Osteoblast (primary cell): Measurements from ENCODE around the gene SCGB1D2. TPM values are rescaled to one million over a fixed set of nuclear protein-coding genes. Genes with fewer than 3 reads are reported as not detected.

Source experiments
- DNase-seq: peaks from one replicate; pipeline ENCODE4 v3.0.0; 2011; ENCODE audit warnings: low spot score, mixed read lengths; ENCODE audit not compliant: insufficient read length; ENCODE audit errors: missing footprints
- H2AFZ ChIP-seq: 2 replicates; pipeline ENCODE4 v1.6.0; 2011; ENCODE audit warnings: mild to moderate bottlenecking, low read length
- H3K27ac ChIP-seq: 2 replicates; pipeline ENCODE4 v1.5.1; 2011; ENCODE audit warnings: mild to moderate bottlenecking, low read depth, low read length, moderate library complexity
- H3K27me3 ChIP-seq: 2 replicates; pipeline ENCODE4 v1.6.0; 2012; ENCODE audit warnings: mild to moderate bottlenecking, control low read depth, inconsistent platforms, low read length, moderate library complexity; ENCODE audit not compliant: insufficient read depth
- H3K36me3 ChIP-seq: 2 replicates; pipeline ENCODE4 v1.5.1; 2011; ENCODE audit warnings: mild to moderate bottlenecking, low read length, control low read depth, moderate library complexity; ENCODE audit not compliant: insufficient read depth
- H3K4me1 ChIP-seq: 2 replicates; pipeline ENCODE4 v1.5.1; 2011; ENCODE audit warnings: mild to moderate bottlenecking, low read length, control low read depth, moderate library complexity; ENCODE audit not compliant: insufficient read depth
- H3K4me2 ChIP-seq: 2 replicates; pipeline ENCODE4 v1.6.0; 2011; ENCODE audit warnings: mild to moderate bottlenecking, low read length; ENCODE audit not compliant: insufficient read depth
- H3K4me3 ChIP-seq: fragments of 200-600 bp; sonication (generic); 3 replicates; pipeline ENCODE4 v1.5.1; 2012; ENCODE audit warnings: mild to moderate bottlenecking, low read length, inconsistent platforms; ENCODE audit not compliant: insufficient read depth
- H3K79me2 ChIP-seq: 2 replicates; pipeline ENCODE4 v1.6.0; 2012; ENCODE audit warnings: mild to moderate bottlenecking, low read length, control low read depth, inconsistent platforms; ENCODE audit not compliant: insufficient read depth
- H3K9me3 ChIP-seq: 2 replicates; pipeline ENCODE4 v1.5.1; 2011; ENCODE audit warnings: low read depth, low read length, control low read depth
- H4K20me1 ChIP-seq: 2 replicates; pipeline ENCODE4 v1.6.0; 2012; ENCODE audit warnings: mild to moderate bottlenecking, low read length, control low read depth; ENCODE audit not compliant: insufficient read depth
- CTCF ChIP-seq: IDR thresholded peaks from 2 replicates; pipeline ENCODE4 v1.5.1; 2011; ENCODE audit warnings: mild to moderate bottlenecking, low read depth, low read length, moderate library complexity; ENCODE audit errors: extremely low read depth
- total RNA-seq: library from RNA; depleted of rRNA; stranded (reverse); fragments of >200 nt; gene quantifications from 2 replicates; pipeline ENCODE4 v1.2.3, GENCODE V29; 2012

The SCGB1D2 gene
- total RNA-seq, 1 donor: not detected

GRCh38 chr11:62273789-62274275, 31.8 kb downstream of the SCGB1D2 start:
- Histone ChIP-seq H2AFZ (no peak overlapping the region), H3K4me1 (no peaks in the 10 kb centered on the region), H3K4me3 (no peak overlapping the region), H4K20me1 (no peaks in the 10 kb centered on the region), H3K4me2 (no peak overlapping the region), H3K9me3 (no peaks in the 10 kb centered on the region), H3K27me3 (peaks cover 9% of the 10 kb centered on the region), H3K79me2 (no peaks in the 10 kb centered on the region), H3K36me3 (no peaks in the 10 kb centered on the region), H3K27ac (no peak overlapping the region)
- DNase-seq: no peak
- no peak for TF ChIP-seq CTCF

DNA sequence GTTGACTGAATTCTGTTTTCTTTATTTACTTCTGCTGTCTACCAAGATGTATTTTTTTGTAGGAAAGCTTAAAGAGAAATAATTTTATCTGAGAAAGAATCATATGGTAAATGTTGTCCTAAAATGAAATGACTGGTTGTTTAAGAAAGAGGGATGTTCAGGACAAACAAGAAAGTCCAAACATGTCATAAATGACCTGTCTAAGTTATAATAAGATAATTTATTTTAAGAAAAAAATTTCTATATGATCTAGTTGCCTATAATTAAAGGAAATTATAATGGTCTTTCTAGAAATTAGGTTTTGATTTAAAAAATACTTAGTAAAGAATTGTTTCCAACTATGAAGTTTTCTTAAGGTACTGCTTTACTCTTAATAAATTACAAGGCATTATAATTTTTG, 38.4 kb downstream of the SCGB1D2 start:
- no peak overlapping the region for H2AFZ ChIP-seq

More for the DNA sequence above, 38.4 kb downstream of the SCGB1D2 start:
- Histone ChIP-seq H3K4me1 (no peaks in the 10 kb centered on the region), H3K4me2 (no peak overlapping the region), H3K4me3 (no peak overlapping the region), H3K79me2 (no peaks in the 10 kb centered on the region), H4K20me1 (no peaks in the 10 kb centered on the region), H3K9me3 (no peaks in the 10 kb centered on the region), H3K36me3 (no peaks in the 10 kb centered on the region), H3K27me3 (peaks cover 4% of the 10 kb centered on the region), H3K27ac (no peak overlapping the region)
- TF ChIP-seq CTCF: no peak
- no peak for DNase-seq

Other genes with a start within 250 kb of the SCGB1D2 start
- gene INCENP, start 118.2 kb upstream of the SCGB1D2 start, total RNA-seq: 8.7 and 13.8 TPM in 2 replicates
- not detected in 2 replicates for gene SCGB1D1, start 52.0 kb upstream of the SCGB1D2 start, total RNA-seq
- not detected in 2 replicates for gene SCGB2A1, start 33.6 kb upstream of the SCGB1D2 start, total RNA-seq
- gene SCGB2A2, start 27.9 kb downstream of the SCGB1D2 start, total RNA-seq: not detected in 2 replicates
- not detected in 2 replicates for gene SCGB1D4, start 56.8 kb downstream of the SCGB1D2 start, total RNA-seq
- 0.36 and 0.59 TPM in 2 replicates for gene ASRGL1, start 95.2 kb downstream of the SCGB1D2 start, total RNA-seq
- gene SCGB1A1, start 176.8 kb downstream of the SCGB1D2 start, total RNA-seq: not detected in 2 replicates